Suppressor macrophage treated with lipopolysaccharide for 1 hour (primary cell): ENCODE measurements around the gene TMEM207.

Experiments used
- DNase-seq, 3 donors: peaks; one replicate each; pipeline ENCODE4 v3.0.0-alpha.2; 2020 to 2022

Gene TMEM207

DNA sequence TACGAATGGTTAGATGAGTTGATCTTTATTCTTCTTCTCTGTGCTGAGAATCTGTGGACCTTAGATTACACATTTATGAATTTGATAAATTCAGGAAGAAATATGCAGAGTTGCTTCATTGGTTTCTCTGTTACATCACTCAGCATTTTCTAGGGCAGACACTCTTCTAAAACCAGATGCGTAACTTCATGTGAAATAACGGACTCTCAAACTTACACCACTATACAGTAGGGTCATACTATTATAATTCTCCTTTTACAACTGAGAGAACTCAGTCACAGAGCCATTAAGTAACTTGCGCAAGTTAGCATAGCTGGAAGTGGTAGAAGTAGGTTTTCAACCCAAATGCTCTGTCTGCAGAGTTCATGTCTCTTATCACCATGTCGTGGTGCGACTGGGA, 5.7 kb downstream of the TMEM207 start:
- peak in 1 of 3 donors; percentile 11 for DNase-seq

DNA sequence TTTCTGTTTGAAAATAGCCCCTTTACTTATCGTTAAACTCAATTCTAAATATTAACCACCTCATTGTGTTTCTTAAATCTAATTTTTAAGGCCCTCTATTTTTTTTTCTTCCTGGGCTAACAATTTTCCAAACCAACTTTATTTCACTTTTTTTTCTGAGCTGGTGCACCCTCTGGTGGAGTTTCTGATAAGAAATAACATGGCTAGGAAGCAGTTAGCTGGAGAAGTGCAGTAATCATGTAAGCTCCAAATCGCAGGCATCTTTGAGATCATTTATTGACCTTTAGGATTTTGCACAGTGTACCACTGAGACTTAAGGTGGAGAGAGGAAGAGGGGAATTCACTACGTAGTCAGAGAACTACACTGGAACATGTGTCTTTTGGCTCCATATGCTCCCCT, 6.4 kb downstream of the TMEM207 start:
- DNase-seq, result peak; percentile 8 to 26 (median 16)

DNA sequence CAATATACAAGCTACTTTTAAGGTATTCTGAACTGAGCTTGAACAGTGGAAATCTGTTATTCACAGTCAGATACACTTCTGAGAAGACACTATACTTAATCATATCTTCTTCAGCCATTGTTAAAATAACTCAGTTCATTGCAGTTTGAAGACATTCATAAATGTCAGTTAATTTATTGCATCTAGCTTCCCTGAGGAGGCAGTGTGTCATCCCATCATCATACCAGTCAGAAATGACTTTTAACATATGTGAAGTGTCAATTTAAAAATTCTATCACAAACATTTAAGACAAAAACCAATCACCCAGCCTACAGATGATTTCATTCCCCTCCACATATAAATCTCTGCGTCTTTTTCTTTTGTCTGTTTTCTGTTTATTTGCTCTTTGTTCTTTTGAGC, 7.5 kb downstream of the TMEM207 start:
- DNase-seq, result no peak

DNA sequence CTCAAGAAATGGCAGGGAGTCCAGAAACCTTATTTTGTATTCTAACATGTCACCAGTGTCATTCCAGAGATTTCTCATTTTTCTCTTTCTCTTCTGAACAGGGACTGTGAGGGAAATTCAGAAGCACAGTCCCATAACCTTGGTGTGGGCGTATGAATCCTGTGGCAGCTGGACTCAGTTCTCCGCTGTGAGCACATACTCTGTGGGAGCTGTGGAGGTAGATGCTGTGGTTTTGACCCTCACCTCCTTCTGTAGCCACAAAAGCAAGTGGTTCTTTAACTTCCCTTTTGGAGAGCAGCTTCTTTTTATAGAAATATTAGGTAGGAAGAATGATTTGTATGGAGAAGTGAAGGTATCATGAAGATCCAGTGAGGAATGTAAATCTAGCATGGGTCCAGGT, 13.4 kb downstream of the TMEM207 start:
- DNase-seq, result peak; percentile 31 to 49 (median 40)

DNA sequence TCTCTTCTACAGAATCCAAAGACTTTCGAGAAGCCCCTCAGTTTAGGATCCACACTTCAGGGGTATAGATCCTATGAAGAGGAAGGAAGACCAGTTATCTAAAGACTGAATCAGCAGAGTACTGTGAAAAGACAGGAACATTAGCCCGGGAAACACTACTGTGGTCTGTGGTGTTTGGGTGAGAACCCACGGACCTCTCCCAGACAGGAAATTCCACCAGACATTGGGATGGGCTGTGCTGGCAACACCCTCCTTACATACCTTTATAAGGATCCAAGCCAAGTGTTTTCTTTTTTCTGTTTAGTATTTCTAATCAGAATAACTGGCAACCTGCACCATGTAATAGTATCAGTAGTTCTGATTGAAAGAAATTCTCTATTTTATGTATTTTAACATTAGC, 14.1 kb downstream of the TMEM207 start:
- no peak for DNase-seq

DNA sequence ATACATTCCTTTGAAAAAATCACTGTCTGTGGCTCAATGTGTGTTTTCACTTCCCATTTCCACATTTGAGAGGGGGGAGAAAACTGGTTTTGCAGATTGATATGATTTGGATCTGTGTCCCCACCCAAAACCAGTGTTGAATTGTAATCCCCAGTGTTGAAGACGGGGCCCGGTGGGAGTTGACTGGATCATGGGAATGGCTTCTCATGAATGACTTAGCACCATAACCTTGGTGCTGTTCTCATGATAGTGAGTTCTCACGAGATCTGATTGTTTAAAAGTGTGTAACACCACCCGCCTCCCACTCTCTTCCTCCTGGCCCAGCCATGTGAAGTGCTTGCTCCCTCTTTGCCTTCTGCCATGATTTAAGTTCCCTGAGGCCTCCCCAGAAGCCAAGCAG, 16.1 kb downstream of the TMEM207 start:
- DNase-seq, result no peak

DNA sequence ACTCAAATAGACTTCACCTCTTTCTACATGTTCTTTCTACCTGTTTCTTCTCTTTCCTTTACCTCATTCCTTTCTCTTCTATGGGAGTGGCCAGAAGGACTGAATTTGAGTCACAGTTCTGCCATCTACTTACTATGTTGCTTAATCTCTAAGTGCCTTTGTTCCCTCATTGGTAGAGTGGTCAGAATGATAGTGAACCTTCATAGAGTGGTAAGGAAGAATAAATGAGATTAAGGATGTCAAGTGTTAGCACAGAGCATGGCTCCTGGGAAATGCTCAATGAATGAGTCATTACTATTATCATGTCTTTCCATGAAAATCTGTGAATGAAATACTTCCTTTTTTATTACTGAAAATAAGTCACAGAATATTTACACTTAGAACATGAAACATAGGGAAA, 17.5 kb downstream of the TMEM207 start:
- peak in 1 of 3 donors; percentile 27 for DNase-seq

DNA sequence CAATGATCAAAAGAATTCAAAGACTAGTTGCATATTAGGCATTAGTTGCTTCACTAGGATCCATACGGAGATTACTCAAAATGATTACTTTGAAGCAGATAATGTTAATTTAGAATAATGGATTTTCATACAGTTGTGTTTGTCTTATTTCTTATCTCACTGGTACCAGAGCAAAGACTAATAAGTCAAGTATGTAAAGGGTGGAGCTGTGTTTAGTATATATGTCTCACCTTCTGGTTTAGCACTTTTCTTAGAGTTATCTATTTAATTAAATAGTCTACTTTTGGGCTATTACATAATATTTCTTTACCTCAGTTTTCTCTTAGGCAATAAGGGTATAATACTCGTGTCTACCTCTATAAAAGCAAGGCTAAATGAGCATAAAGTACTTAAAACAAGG, 18.8 kb downstream of the TMEM207 start:
- DNase-seq, result no peak

DNA sequence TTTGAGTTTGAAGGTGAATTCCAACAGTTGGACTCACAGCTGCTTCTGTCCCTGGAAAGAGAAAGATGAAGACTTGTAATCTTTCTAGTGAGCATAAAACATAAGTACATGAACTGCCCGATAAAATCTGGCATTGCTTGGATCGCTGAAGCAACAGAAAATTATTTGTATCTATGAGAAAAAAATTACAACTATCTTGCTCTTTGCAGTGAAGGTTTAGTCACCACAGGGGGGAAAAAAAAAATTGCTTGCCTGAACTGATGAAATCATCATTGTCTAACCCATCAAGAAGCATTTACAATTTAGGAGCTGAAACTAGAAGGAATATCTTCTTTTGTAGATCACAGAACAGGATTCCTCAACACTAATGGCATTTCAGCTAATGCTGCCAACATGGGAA, 20.0 kb downstream of the TMEM207 start:
- peak in 1 of 3 donors; percentile 12 for DNase-seq

DNA sequence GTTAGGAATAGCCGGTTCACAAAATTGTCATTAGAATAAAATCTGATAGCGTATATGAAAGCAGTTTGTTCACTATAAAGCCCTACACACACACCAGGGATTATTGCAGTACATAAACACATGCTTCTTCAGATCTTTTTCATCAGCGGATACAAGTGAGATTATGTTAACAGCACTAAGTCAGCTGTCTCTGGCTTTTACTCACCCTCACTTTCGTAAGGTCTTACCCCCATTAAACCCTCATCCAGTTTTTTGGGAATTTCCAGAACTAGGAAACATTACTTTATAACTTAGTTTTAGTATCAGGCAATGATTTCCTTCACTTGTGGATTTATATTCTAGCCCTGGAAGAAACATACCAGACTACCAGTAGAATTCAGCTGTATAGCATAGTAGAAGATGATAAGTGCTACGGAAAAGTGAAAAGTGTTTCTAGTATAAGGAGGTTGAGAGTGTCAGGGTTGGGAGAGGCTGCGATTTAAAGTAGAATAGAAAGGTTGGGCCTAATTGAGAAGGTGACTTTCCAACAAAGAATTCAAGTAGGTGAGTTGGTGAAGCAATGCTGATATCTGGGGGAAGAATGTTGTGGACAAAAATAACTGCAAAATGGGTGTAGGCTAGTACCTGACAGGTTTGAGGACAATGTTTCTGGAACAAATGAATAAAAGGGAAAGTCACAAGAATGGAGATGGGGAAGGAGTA, 22.7 kb downstream of the TMEM207 start:
- DNase-seq, result peak in 2 of 3 donors; percentile 2 to 31

DNA sequence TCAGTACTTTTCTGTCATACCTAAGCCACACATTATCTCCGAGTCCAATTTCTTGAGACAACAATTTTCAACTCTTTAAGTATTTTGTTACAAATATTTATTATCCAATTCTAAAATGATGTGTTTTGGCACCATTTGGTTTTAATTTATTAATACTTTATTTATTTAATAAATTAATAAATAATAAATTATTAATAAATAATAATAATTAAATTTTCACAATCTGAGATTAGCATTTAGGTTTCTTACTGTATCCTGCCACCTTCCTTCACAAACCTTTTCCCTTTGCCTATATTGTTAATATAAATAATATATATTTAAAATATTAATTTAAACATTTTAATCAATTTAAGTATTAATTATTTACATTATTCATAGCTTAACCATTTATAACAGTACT, 23.9 kb downstream of the TMEM207 start:
- no peak for DNase-seq

DNA sequence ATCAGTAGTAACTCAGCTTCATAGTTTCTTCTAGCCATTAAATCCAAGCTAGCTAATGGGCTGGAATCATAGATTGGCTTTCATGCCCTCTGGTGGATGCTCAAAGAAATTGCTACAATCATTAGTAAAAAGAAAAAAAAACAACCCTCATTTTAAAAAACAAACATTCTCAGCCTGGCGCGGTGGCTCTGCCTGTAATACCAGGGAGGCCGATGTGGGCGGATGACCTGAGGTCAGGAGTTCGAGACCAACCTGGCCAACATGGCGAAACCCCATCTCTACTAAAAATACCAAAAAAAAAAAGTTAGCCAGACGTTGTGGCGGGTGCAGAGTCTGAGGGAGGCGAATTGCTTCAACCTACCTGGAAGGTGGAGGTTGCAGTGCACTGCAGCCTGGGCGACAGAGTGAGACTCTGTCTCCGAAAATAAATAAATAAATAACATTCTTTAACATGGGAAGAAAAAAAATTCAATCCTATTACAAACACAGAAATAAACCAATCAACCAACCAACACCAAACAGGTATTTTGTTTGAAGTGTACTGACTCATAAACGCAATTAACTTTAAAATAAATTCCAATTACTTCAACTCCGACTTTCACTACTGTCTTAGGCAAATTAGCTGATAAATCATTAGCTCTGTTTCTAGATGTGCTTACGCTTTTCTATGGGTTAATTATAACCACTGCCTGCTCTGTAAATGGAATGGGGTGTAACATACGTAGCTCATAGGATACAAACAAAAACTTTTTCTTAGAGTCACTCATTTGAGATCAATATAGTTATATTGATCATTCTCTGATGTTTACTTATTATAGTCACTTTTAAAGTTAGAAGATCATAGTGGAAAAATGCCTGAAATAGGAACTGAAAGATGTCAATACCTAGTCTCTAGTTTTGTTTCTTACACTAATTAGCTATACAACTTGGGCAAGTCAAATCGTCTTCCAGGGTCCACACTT, 24.9 kb downstream of the TMEM207 start:
- peak; percentile 59 to 75 (median 66) for DNase-seq

DNA sequence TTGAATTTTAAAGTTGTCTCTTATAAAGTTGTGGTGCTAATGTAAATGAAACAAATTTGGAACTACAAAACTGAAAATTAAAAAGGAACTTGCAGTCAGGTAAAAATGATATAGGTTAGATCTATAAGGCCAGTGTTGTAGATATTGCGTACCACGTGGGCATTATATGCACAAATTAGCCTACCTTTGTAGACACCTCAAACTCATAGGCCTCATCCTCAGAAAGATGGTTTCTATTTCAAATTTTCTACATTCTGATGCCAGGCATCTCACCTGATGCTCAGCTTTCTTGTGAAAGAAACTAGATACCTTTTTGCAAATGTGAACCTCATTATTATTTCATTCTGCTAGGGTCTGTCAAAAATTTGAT, 25.6 kb downstream of the TMEM207 start:
- no peak for DNase-seq

DNA sequence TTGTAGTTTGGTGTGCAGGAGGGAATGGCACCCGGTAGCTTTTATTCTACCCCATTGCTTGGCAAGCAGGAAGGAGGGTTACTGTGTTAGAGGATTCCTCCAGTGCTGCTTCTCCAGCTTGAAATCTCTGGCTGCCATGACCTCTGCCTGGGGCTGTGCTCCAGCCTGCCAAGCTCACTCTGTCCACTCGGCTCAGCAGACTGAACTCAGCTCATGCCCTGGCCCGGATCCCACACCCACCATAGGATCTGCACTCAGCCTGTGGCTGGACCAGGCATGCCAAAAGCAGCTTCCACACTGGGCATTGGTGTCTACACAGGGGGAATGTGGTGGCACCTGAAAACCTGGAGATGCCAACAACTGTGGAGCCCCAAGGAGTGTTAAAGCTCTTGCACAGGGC, 35.4 kb downstream of the TMEM207 start:
- DNase-seq, result no peak

DNA sequence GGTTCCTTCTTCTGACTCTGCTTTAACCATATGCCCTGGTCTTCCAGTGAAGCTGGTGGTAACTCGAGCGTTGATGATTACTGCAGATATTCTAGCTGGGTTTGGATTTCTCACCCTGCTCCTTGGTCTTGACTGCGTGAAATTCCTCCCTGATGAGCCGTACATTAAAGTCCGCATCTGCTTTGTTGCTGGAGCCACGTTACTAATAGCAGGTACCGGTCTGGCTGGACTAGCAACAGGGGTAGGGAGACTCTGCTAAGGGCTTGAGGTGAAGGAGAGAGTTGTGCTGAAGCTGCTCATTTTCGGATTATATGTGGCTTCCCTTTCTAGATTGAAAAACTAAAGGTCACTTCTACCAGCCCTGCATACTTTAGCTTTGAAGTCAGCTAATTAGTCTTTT, 45.0 kb downstream of the TMEM207 start:
- no peak for DNase-seq

DNA sequence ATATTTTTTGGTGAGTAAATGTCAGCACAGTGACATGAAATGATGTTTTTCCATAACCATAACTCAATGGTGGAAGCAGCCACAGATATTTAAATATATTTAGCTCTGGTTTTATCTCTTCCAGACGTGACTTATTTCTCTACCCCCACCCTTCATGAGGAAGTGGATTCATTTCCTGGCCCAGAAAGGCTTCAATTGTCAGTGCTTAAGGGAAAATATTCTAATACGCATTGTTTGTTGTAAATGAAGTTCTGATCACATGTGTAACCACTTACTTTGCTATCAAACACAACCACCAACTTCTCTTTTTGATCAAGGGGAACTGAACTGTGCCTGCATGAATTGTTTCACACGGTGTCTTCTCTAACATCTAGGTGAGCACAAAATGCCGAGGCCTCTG, 47.7 kb downstream of the TMEM207 start:
- no peak for DNase-seq

DNA sequence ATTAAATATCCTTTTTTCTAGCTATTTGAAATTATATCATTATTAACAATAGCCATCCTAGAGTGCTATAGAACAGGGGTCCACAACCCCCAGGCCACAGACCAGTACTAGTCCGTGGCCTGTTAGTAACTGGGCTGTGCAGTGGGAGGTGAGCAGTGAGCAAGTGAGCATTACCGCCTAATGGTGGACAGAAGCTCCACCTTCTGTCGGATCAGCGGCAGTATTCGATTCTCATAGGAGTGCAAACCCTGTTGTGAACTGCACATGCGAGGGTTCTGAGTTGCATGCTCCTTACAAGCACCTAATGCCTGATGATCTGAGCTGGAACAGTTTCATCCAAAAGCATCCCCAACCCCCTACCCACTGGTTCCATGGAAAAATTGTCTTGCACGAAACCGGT, 50.0 kb downstream of the TMEM207 start:
- DNase-seq, result no peak

DNA sequence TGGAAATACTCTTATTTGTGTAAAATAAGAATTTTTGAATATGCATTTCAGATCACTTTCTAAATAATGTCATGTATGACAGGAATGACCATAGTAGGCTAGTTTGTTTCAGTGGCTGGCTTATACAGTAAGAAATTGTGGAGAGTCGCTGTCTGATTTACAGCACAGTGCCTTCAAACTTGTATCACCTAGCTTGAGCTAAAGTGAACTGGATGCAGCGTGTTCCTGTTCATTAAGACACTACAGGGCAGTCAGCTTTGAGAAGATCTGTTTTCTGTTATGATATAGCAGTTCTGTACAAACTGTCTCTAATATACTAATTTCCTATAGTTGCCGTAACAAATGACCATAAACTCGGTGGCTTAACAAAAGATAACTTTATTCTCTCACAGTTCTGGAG, 51.8 kb downstream of the TMEM207 start:
- no peak for DNase-seq

DNA sequence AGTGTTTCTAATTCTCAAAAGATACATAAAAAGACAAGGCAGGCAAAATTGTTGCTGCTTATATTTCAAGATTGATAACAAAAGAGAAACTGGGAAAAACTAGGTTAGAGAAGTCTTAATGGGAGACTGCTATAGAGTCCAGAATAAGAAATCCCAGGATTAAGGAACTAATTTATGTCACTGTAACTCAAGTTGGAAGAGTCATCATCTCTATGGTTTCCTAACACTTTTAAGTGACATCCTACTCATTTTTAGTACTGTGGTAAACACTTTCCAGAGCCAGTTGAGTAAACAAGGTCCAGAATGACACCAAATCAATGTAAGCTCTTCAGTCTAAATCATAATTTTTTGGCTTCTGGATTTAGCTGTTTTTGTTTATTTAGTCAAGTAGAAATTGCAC, 53.7 kb downstream of the TMEM207 start:
- DNase-seq, result peak; percentile 29 to 75 (median 72)

DNA sequence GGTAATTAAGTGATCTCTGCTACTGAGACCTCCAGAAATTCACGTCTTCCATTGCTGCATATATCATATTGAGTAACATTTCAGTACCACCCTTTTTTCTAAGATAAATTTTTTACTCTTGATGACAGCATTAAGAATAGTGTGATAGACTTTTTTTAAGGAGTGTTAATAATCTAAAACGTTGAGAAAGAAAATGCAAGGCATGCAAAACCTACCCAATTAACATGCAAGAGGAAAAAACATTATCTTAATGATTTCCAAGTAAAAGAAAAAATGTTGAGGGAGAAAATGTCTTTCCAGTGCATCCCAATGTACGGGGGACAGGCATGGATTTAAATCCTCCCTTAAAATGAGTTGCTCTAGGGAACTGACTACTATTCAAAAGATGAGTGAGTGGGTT, 61.0 kb downstream of the TMEM207 start:
- DNase-seq, result no peak

DNA sequence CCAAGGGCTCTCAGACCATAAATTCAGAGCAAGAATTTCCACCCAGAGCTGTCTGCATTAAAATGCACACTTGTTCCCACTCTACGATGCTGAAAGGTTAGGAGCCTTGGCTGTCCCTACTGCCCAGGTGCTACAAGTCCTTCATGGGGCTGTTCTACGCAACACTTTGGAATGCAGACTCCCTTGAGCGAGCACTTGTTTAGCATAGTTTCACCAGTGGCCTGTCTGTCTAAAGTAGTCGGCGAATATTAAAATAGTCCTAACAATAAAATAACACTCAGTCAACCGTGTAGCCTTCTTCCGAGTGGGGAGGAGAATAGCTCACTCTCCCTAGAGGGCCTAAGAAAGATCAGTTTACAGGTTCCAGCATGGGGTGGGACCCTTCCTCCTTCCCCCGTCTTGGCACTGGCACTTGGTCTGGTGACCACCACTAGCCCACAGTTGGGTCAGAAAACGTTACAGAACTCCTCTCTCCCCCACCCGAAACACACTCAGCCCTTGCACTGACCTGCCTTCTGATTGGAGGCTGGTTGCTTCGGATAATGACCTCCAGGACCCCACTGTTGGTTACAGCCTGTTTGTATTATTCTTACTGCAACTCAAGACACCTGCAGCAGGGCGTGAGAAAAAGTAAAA, 62.0 kb downstream of the TMEM207 start, which contains the start of gene CLDN16:
Gene CLDN16, plus strand, starts transcription at position 586 of the 636 bp plus-strand sequence. CDS start 167 bp downstream, outside the sequence.
- no peak for DNase-seq

DNA sequence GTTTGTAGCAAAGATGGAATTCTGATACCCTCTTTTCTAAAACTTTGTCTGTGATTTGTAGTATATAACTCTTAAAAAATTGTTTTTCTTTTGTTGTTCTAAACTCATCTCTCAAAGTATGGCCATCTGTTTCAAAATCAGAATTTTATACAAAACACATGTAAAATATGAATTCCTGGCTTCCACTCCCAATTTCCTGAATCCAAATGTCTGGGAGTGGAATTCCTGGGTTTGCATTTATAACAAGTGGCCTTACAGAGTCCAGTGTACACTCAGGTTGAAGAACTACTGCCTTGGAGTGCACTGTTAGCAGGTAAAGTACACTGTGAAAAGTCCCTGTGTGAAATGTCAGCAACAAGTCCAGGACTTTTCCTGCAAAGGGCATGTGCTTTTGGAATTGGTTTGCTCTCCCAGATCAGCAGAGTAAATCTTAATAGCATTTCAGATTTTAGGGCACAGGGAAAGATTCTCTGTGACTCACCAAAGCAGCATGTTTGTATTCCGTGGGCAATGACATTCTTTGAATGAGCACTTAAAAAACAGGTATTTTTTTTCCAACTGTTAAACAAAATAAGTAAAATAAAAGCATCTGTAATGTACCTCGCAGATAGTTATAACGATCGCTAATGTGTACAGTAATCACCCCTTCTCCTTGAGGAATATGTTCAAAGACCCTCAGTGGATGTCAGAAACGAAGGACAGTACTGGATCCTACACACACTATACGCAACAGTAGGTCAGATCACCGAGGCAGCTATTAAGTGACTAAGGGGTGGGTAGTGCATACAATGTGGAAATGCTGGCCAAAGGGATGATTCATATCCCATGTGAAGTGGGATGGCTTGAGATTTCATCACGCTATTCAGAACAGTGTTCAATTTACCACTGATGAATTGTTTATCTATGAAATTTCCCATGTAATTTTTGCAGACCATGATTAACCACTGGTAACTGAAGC, 63.7 kb downstream of the TMEM207 start:
- peak; percentile 76 to 85 (median 82) for DNase-seq
